A549 (cell line): ENCODE results near the gene MAP3K12. TPM values are rescaled to one million over a fixed set of nuclear protein-coding genes. Genes with fewer than 3 reads are reported as not detected.
A peak's percentile ranks its signal among the peaks of the same experiment; 100 is the strongest.

ENCODE experiments used
- ATAC-seq, 2 experiments: fragments of 200-7000 bp in 1 of 2; fragments of >200 bp in 1 of 2; cut with Nextera tagmentation in 1 of 2; cut with Tn5 transposase in 1 of 2; 3 replicates each; pipeline versions ENCODE4 v1.8.0 to v1.9.1; 2018 to 2020; ENCODE audit warnings: mild to moderate bottlenecking in 1 of 2, moderate library complexity in 1 of 2
- CTCF ChIA-PET: fragments of 300-600 bp; sonication (Branson Sonifier 250); formaldehyde crosslinking; extraction: SDS; loops from one replicate; lab custom pipeline; 2021; ENCODE audit warnings: antibody characterized with exemption, inconsistent platforms; lab: Yijun Ruan, JAX
- POLR2A ChIA-PET: fragments of 350-600 bp; formaldehyde crosslinking; extraction: SDS; loops from one replicate; lab custom pipeline; 2021; ENCODE audit warnings: antibody characterized with exemption, inconsistent platforms; lab: Yijun Ruan, JAX
- DNase-seq, 2 experiments: peaks; one replicate each; pipeline versions ENCODE4 v3.0.0 to v3.0.0-alpha.2; 2011 to 2016; ENCODE audit warnings: low read depth in 1 of 2, low spot score in 1 of 2
- FAIRE-seq: peaks from 2 replicates; lab custom pipeline; 2011; peaks lifted over from hg19 to GRCh38; lab: Jason Lieb, UNC
- H3K27ac ChIP-seq, 2 experiments: fragments of >200 bp; sonication (Bioruptor Twin); formaldehyde crosslinking; 3 replicates each; pipeline ENCODE4 v1.5.1; 2016 to 2017
- H3K4me1 ChIP-seq: fragments of >200 bp; sonication (Bioruptor Twin); formaldehyde crosslinking; 3 replicates; pipeline ENCODE4 v1.6.1; 2016
- H3K4me2 ChIP-seq: fragments of >200 bp; sonication (Bioruptor Twin); formaldehyde crosslinking; 3 replicates; pipeline ENCODE4 v1.6.1; 2016
- H3K4me3 ChIP-seq: fragments of >200 bp; sonication (Bioruptor Twin); formaldehyde crosslinking; 3 replicates; pipeline ENCODE4 v1.5.1; 2016
- H3K9me3 ChIP-seq: fragments of >200 bp; sonication (Bioruptor Twin); formaldehyde crosslinking; 3 replicates; pipeline ENCODE4 v1.6.1; 2016
- BHLHE40 ChIP-seq: IDR thresholded peaks from 2 replicates; pipeline ENCODE4 v1.6.1; 2012; ENCODE audit warnings: low read depth, low read length, inconsistent platforms
- CHD2 ChIP-seq: fragments of 150-350 bp; IDR thresholded peaks from 2 replicates; pipeline ENCODE4 v1.6.1; 2014; ENCODE audit warnings: low read length; ENCODE audit not compliant: partially characterized antibody
- EHF ChIP-seq: fragments of 250-450 bp; sonication (Bioruptor Pico); IDR thresholded peaks from 2 replicates; pipeline ENCODE4 v1.5.0; 2020; ENCODE audit warnings: mild to moderate bottlenecking
- EHMT2 ChIP-seq: fragments of 200-600 bp; sonication (generic); IDR thresholded peaks from 2 replicates; pipeline ENCODE4 v1.6.1; 2016; ENCODE audit warnings: antibody characterized with exemption, low read depth, mild to moderate bottlenecking, moderate library complexity
- EP300 ChIP-seq, 2 experiments: fragments of >200 bp; sonication (Bioruptor Twin); formaldehyde crosslinking; IDR thresholded peaks; 2 replicates in 1 of 2; 3 replicates in 1 of 2; pipeline ENCODE4 v1.6.1; 2016 to 2017
- FOSL2 ChIP-seq, 2 experiments: fragments of 450-650 bp in 1 of 2; fragments of >200 bp in 1 of 2; sonication (Bioruptor Twin) in 1 of 2; formaldehyde crosslinking; IDR thresholded peaks; 2 replicates each; pipeline versions ENCODE4 v1.5.0 to v1.6.1; 2016 to 2020; ENCODE audit warnings: mild to moderate bottlenecking in 1 of 2, moderate library complexity in 1 of 2
- FOXS1 ChIP-seq: fragments of 250-450 bp; sonication (Bioruptor Pico); IDR thresholded peaks from 2 replicates; pipeline ENCODE4 v1.5.0; 2020; ENCODE audit warnings: mild to moderate bottlenecking, moderate library complexity
- GATA3 ChIP-seq: IDR thresholded peaks from 2 replicates; pipeline ENCODE4 v1.6.1; 2012; ENCODE audit warnings: borderline replicate concordance
- HDAC2 ChIP-seq: fragments of 200-600 bp; sonication (generic); IDR thresholded peaks from 2 replicates; pipeline ENCODE4 v1.6.1; 2016
- HEYL ChIP-seq: fragments of 250-450 bp; sonication (Bioruptor Pico); IDR thresholded peaks from 2 replicates; pipeline ENCODE4 v1.8.0; 2021; ENCODE audit warnings: mild to moderate bottlenecking, moderate library complexity
- HOXA7 ChIP-seq: fragments of 250-450 bp; sonication (Bioruptor Pico); IDR thresholded peaks from 2 replicates; pipeline ENCODE4 v1.5.0; 2020; ENCODE audit warnings: mild to moderate bottlenecking, moderate library complexity
- HOXB13 ChIP-seq: fragments of 250-450 bp; sonication (Bioruptor Pico); IDR thresholded peaks from 2 replicates; pipeline ENCODE4 v1.5.0; 2020; ENCODE audit warnings: low read depth, mild to moderate bottlenecking, moderate library complexity
- HOXB5 ChIP-seq: fragments of 250-450 bp; sonication (Bioruptor Pico); IDR thresholded peaks from 2 replicates; pipeline ENCODE4 v1.5.0; 2020; ENCODE audit warnings: mild to moderate bottlenecking, moderate library complexity
- JUNB ChIP-seq: fragments of >200 bp; sonication (Bioruptor Twin); formaldehyde crosslinking; IDR thresholded peaks from 2 replicates; pipeline ENCODE4 v1.6.1; 2016
- KDM1A ChIP-seq: fragments of 200-600 bp; sonication (generic); IDR thresholded peaks from 2 replicates; pipeline ENCODE4 v1.6.1; 2016; ENCODE audit warnings: low read depth, mild to moderate bottlenecking
- MAZ ChIP-seq: fragments of 150-350 bp; IDR thresholded peaks from 2 replicates; pipeline ENCODE4 v1.6.1; 2014; ENCODE audit warnings: antibody characterized with exemption, low read depth, low read length, borderline replicate concordance
- MYC ChIP-seq: IDR thresholded peaks from 2 replicates; pipeline ENCODE4 v1.6.1; 2012; ENCODE audit warnings: mild to moderate bottlenecking, inconsistent platforms, low read length, improper control_type of control experiment, borderline replicate concordance
- NFE2L2 ChIP-seq: fragments of 150-350 bp; conservative IDR thresholded peaks from 2 replicates; pipeline ENCODE4 v1.6.1; 2014; ENCODE audit warnings: low read length
- NPAS2 ChIP-seq: fragments of 250-450 bp; sonication (Bioruptor Pico); IDR thresholded peaks from 2 replicates; pipeline ENCODE4 v1.8.0; 2022; ENCODE audit warnings: mild to moderate bottlenecking, moderate library complexity, borderline replicate concordance
- RAD21 ChIP-seq, 2 experiments: fragments of >200 bp in 1 of 2; sonication (Bioruptor Twin) in 1 of 2; formaldehyde crosslinking in 1 of 2; IDR thresholded peaks in 1 of 2; conservative IDR thresholded peaks in 1 of 2; 2 replicates in 1 of 2; 3 replicates in 1 of 2; pipeline ENCODE4 v1.6.1; 2012 to 2018; ENCODE audit warnings: inconsistent platforms in 1 of 2
- SMC3 ChIP-seq: fragments of >200 bp; sonication (Bioruptor Twin); formaldehyde crosslinking; IDR thresholded peaks from 3 replicates; pipeline ENCODE4 v1.6.1; 2018; ENCODE audit warnings: inconsistent platforms
- SREBF2 ChIP-seq: fragments of 450-650 bp; IDR thresholded peaks from 2 replicates; pipeline ENCODE4 v1.6.1; 2014; ENCODE audit warnings: mild to moderate bottlenecking, moderate library complexity
- TFCP2L1 ChIP-seq: fragments of 250-450 bp; sonication (Bioruptor Pico); IDR thresholded peaks from 2 replicates; pipeline ENCODE4 v1.5.0; 2021; ENCODE audit warnings: mild to moderate bottlenecking
- ZC3H11A ChIP-seq: fragments of 450-650 bp; IDR thresholded peaks from 2 replicates; pipeline ENCODE4 v1.6.1; 2014; ENCODE audit warnings: antibody characterized with exemption, mild to moderate bottlenecking
- ZNF302 ChIP-seq: fragments of 250-450 bp; sonication (Bioruptor Pico); IDR thresholded peaks from 2 replicates; pipeline ENCODE4 v1.9.0; 2021; ENCODE audit warnings: inconsistent platforms, mild to moderate bottlenecking, moderate library complexity
- ZSCAN20 ChIP-seq: fragments of 250-450 bp; sonication (Bioruptor Pico); IDR thresholded peaks from 2 replicates; pipeline ENCODE4 v1.8.0; 2022; ENCODE audit warnings: mild to moderate bottlenecking, moderate library complexity
- WGBS: methylation state at CpG from one replicate; pipeline ENCODE4 v1.1.6; 2017; ENCODE audit errors: missing lambda C conversion rate; 5-methylcytosine and 5-hydroxymethylcytosine counted together
- polyA plus RNA-seq, 4 experiments: library from polyadenylated mRNA; depleted of rRNA in 3 of 4; stranded (reverse); fragments of >200 nt; fragmentation: RNase III in 1 of 4; extraction: RNeasy Plus Mini Kit Qiagen cat#74134 plus additional on column Dnase treatment in 1 of 4; gene quantifications; 2 replicates in 3 of 4; 3 replicates in 1 of 4; pipeline ENCODE4 v1.2.3, GENCODE V29; 2011 to 2017
- TF ChIP-seq, protein P1 (sequence below): fragments of >200 bp; sonication (Bioruptor Twin); formaldehyde crosslinking; IDR thresholded peaks from 2 replicates; pipeline ENCODE4 v1.6.1; 2016
- TF ChIP-seq, protein P2 (sequence below): fragments of 450-650 bp; IDR thresholded peaks from 2 replicates; pipeline ENCODE4 v1.6.1; 2014; ENCODE audit warnings: antibody characterized with exemption
- TF ChIP-seq, protein P3 (sequence below): fragments of 200-600 bp; sonication (generic); IDR thresholded peaks from 2 replicates; pipeline ENCODE4 v1.6.1; 2016; ENCODE audit warnings: antibody characterized with exemption, mild to moderate bottlenecking, moderate library complexity
- TF ChIP-seq, protein P4 (sequence below): fragments of >200 bp; sonication (Bioruptor Twin); formaldehyde crosslinking; IDR thresholded peaks from 3 replicates; pipeline ENCODE4 v1.6.1; 2016
- TF ChIP-seq, protein P5 (sequence below): fragments of 150-350 bp; IDR thresholded peaks from 2 replicates; pipeline ENCODE4 v1.6.1; 2014; ENCODE audit warnings: low read depth, mild to moderate bottlenecking, low read length
- TF ChIP-seq, protein P6 (sequence below): IDR thresholded peaks from 2 replicates; pipeline ENCODE4 v1.6.1; 2012

The MAP3K12 gene
- polyA plus RNA-seq, 2 of the 4 experiments (the other 2 are of a cell fraction) = 18.7 to 21.9 TPM

DNA sequence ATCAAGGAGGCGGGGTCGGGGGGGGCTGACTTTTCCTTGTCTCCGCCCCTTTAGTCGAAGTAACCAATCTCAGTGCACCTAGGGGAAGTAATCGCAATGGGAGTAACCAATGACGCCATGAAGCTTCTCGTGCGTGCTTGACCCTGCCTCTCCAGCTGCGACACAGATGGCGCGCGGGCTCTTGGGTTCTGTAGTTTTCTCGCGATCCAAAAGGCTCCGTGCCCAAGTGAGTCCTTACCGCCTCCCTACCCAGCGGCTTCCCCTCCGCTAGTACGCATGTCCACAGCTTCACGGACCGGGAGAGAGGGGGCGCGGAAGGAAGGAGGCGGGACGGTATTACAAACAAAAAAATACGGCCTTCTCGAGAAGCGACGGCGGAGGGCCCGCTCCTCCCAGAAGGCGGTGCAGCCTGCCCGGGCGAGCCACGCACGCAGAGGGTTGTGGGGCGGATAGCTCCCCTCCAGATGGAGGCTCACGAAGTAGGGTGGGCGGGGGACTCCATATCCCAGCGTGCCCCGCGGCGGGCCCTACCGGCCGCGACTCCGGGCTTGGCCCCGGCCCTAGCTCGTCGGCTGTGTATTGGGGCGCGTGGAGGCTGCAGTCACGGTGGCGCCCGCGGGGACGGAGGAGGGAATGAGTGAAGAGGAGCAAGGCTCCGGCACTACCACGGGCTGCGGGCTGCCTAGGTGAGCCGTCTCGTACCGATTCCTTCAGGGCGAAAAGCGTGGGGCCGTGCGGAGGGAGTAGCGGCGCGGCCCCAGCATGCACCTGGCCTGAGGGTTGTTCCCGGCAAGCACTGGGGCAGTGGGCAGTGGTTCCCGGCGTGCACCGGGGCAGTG is 1.7 kb upstream of the MAP3K12 start, which contains the start of gene TARBP2:
TSS of gene TARBP2 (plus strand) at position 508 of the 839 bp plus-strand sequence. CDS start at position 634, 126 bp downstream.
- H3K27ac ChIP-seq = peak within 1 kb of the TSS; percentile 94 to 96
- POLR2A ChIA-PET = interaction anchor here (0.6 to 3.2 kb wide), 34 partner anchors 8 to 596 kb away, joined by 3 to 34 read pairs (median 4); partner anchors contain the start of genes AAAS, ATP5MC2, EIF4B and KRT8
- CTCF ChIA-PET = interaction anchor here (0.5 to 13.1 kb wide), 11 partner anchors 9 to 245 kb away, joined by 3 to 104 read pairs (median 4); partner anchors contain the start of genes AAAS, ATP5MC2 and NPFF
- DNase-seq = peak; percentile 96 to 100
- H3K9me3 ChIP-seq = no peaks in the 10 kb centered on the region
- H3K4me2 ChIP-seq = peak within 1 kb of the TSS; percentile 97
- H3K4me3 ChIP-seq = peak within 1 kb of the TSS; percentile 64
- no peak for FAIRE-seq
- WGBS = under 1% methylated on average over 61 of the region's 74 CpGs
- ATAC-seq = peak; percentile 73 to 82
- peaks cover 45% of the 10 kb centered on the region for H3K4me1 ChIP-seq
- TF ChIP-seq HOXB5 (CRISPR knock-in tag) = peak; percentile 94
- no peak for TF ChIP-seq FOSL2 (IDR thresholded peaks at IDR 0.05)
- TF ChIP-seq FOSL2 (CRISPR knock-in tag; IDR thresholded peaks at IDR 0.05) = no peak
- 0 out of 2 replicates have a peak, but pooled peaks have one; percentile 58 for TF ChIP-seq FOXS1 (CRISPR knock-in tag)
- TF ChIP-seq, protein P1, sequence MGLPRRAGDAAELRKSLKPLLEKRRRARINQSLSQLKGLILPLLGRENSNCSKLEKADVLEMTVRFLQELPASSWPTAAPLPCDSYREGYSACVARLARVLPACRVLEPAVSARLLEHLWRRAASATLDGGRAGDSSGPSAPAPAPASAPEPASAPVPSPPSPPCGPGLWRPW = no peak
- TF ChIP-seq, protein P2, sequence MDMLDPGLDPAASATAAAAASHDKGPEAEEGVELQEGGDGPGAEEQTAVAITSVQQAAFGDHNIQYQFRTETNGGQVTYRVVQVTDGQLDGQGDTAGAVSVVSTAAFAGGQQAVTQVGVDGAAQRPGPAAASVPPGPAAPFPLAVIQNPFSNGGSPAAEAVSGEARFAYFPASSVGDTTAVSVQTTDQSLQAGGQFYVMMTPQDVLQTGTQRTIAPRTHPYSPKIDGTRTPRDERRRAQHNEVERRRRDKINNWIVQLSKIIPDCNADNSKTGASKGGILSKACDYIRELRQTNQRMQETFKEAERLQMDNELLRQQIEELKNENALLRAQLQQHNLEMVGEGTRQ = no peak
- no peak for TF ChIP-seq SREBF2
- TF ChIP-seq NFE2L2 = no peak
- TF ChIP-seq TFCP2L1 (CRISPR knock-in tag) = peak; percentile 88
- peak; percentile 84; the same call in 1 of the 2 replicates for TF ChIP-seq HOXB13 (CRISPR knock-in tag)
- no peak for TF ChIP-seq ZC3H11A
- TF ChIP-seq, protein P3, sequence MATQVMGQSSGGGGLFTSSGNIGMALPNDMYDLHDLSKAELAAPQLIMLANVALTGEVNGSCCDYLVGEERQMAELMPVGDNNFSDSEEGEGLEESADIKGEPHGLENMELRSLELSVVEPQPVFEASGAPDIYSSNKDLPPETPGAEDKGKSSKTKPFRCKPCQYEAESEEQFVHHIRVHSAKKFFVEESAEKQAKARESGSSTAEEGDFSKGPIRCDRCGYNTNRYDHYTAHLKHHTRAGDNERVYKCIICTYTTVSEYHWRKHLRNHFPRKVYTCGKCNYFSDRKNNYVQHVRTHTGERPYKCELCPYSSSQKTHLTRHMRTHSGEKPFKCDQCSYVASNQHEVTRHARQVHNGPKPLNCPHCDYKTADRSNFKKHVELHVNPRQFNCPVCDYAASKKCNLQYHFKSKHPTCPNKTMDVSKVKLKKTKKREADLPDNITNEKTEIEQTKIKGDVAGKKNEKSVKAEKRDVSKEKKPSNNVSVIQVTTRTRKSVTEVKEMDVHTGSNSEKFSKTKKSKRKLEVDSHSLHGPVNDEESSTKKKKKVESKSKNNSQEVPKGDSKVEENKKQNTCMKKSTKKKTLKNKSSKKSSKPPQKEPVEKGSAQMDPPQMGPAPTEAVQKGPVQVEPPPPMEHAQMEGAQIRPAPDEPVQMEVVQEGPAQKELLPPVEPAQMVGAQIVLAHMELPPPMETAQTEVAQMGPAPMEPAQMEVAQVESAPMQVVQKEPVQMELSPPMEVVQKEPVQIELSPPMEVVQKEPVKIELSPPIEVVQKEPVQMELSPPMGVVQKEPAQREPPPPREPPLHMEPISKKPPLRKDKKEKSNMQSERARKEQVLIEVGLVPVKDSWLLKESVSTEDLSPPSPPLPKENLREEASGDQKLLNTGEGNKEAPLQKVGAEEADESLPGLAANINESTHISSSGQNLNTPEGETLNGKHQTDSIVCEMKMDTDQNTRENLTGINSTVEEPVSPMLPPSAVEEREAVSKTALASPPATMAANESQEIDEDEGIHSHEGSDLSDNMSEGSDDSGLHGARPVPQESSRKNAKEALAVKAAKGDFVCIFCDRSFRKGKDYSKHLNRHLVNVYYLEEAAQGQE = no peak
- TF ChIP-seq HDAC2 = no peak
- peak; percentile 93 for TF ChIP-seq HEYL (CRISPR knock-in tag)
- TF ChIP-seq KDM1A = no peak
- TF ChIP-seq ZNF302 (CRISPR knock-in tag) = no peak; the same call in 1 of the 2 replicates
- TF ChIP-seq, protein P4, sequence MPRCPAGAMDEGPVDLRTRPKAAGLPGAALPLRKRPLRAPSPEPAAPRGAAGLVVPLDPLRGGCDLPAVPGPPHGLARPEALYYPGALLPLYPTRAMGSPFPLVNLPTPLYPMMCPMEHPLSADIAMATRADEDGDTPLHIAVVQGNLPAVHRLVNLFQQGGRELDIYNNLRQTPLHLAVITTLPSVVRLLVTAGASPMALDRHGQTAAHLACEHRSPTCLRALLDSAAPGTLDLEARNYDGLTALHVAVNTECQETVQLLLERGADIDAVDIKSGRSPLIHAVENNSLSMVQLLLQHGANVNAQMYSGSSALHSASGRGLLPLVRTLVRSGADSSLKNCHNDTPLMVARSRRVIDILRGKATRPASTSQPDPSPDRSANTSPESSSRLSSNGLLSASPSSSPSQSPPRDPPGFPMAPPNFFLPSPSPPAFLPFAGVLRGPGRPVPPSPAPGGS = peak; percentile 86; the same call in 2 of the 3 replicates
- peak; percentile 82 for TF ChIP-seq MYC
- TF ChIP-seq EHF (CRISPR knock-in tag) = peak; percentile 91
- TF ChIP-seq CHD2 = no peak
- TF ChIP-seq, protein P5, sequence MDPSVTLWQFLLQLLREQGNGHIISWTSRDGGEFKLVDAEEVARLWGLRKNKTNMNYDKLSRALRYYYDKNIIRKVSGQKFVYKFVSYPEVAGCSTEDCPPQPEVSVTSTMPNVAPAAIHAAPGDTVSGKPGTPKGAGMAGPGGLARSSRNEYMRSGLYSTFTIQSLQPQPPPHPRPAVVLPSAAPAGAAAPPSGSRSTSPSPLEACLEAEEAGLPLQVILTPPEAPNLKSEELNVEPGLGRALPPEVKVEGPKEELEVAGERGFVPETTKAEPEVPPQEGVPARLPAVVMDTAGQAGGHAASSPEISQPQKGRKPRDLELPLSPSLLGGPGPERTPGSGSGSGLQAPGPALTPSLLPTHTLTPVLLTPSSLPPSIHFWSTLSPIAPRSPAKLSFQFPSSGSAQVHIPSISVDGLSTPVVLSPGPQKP = no peak
- TF ChIP-seq, protein P6, sequence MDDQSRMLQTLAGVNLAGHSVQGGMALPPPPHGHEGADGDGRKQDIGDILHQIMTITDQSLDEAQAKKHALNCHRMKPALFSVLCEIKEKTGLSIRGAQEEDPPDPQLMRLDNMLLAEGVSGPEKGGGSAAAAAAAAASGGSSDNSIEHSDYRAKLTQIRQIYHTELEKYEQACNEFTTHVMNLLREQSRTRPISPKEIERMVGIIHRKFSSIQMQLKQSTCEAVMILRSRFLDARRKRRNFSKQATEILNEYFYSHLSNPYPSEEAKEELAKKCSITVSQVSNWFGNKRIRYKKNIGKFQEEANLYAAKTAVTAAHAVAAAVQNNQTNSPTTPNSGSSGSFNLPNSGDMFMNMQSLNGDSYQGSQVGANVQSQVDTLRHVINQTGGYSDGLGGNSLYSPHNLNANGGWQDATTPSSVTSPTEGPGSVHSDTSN = peak; percentile 59; the same call in 1 of the 2 replicates
- no peak for TF ChIP-seq EP300 (IDR thresholded peaks at IDR 0.05)
- TF ChIP-seq EHMT2 = no peak
- TF ChIP-seq GATA3 = no peak; the same call in 1 of the 2 replicates
- TF ChIP-seq HOXA7 (CRISPR knock-in tag) = no peak; the same call in 1 of the 2 replicates
- TF ChIP-seq JUNB = no peak
- no peak for TF ChIP-seq MAZ
- no peak for TF ChIP-seq NPAS2 (CRISPR knock-in tag)
- TF ChIP-seq SMC3 = no peak
- no peak for TF ChIP-seq BHLHE40
- TF ChIP-seq ZSCAN20 (CRISPR knock-in tag) = peak; percentile 88
- no peak for TF ChIP-seq RAD21 (conservative IDR thresholded peaks at IDR 0.05 in 1 of 2, IDR thresholded peaks at IDR 0.05 in 1 of 2)
